Neural cell (in vitro differentiated cells): ENCODE results near the gene CSMD2. TPM values are rescaled to one million over a fixed set of nuclear protein-coding genes. Genes with fewer than 3 reads are reported as not detected.

Experiments
- H2AFZ ChIP-seq: fragments of 200-600, 300-800 bp; sonication (generic), shearing (Covaris generic); 2 replicates; pipeline ENCODE4 v1.6.0; 2014; ENCODE audit warnings: low read depth, mild to moderate bottlenecking, antibody characterized with exemption, low read length, moderate library complexity
- H3F3A ChIP-seq: fragments of 200-600 bp; shearing (Covaris generic); 2 replicates; pipeline ENCODE4 v1.6.1; 2016; ENCODE audit warnings: mild to moderate bottlenecking, moderate library complexity, mixed read lengths, antibody characterized with exemption, low read length; ENCODE audit not compliant: insufficient read depth, poor library complexity, severe bottlenecking
- H3K27ac ChIP-seq: fragments of 200-600, 300-800 bp; sonication (generic), shearing (Covaris generic); 2 replicates; pipeline ENCODE4 v1.5.1; 2014; ENCODE audit warnings: mild to moderate bottlenecking, low read length, moderate library complexity
- H3K27me3 ChIP-seq: fragments of 300-800, 200-600 bp; sonication (generic), shearing (Covaris generic); 2 replicates; pipeline ENCODE4 v1.6.0; 2014; ENCODE audit warnings: mild to moderate bottlenecking, low read depth, low read length, moderate library complexity; ENCODE audit not compliant: insufficient read depth
- H3K36me3 ChIP-seq: fragments of 300-800, 200-600 bp; sonication (generic), shearing (Covaris generic); 2 replicates; pipeline ENCODE4 v1.5.1; 2014; ENCODE audit warnings: mild to moderate bottlenecking, antibody characterized with exemption, low read length, moderate library complexity; ENCODE audit not compliant: insufficient read depth
- H3K4me2 ChIP-seq: fragments of 300-800, 200-600 bp; sonication (generic), shearing (Covaris generic); 2 replicates; pipeline ENCODE4 v1.6.0; 2014; ENCODE audit warnings: mild to moderate bottlenecking, low read length
- H3K4me3 ChIP-seq: fragments of 300-800, 200-600 bp; sonication (generic), shearing (Covaris generic); 2 replicates; pipeline ENCODE4 v1.5.1; 2014; ENCODE audit warnings: mild to moderate bottlenecking, low read length, moderate library complexity
- H3K79me2 ChIP-seq: fragments of 200-600 bp; shearing (Covaris generic); replicated peaks from 2 replicates; pipeline ENCODE4 v1.6.0; 2014; ENCODE audit warnings: mild to moderate bottlenecking, low read length, moderate library complexity; ENCODE audit not compliant: insufficient read depth
- H3K9ac ChIP-seq: fragments of 300-800, 200-600 bp; sonication (generic), shearing (Covaris generic); 2 replicates; pipeline ENCODE4 v1.6.1; 2016; ENCODE audit warnings: mild to moderate bottlenecking, low read length, mixed read lengths
- H3K9me2 ChIP-seq: fragments of 200-600 bp; shearing (Covaris generic); 2 replicates; pipeline ENCODE4 v1.6.1; 2016; ENCODE audit warnings: mild to moderate bottlenecking, low read length, mixed read lengths; ENCODE audit not compliant: insufficient read depth
- H3K9me3 ChIP-seq: fragments of 200-600, 300-800 bp; sonication (generic), shearing (Covaris generic); 2 replicates; pipeline ENCODE4 v1.6.1; 2016; ENCODE audit warnings: mild to moderate bottlenecking, mixed run types, low read length, moderate library complexity, mixed read lengths
- H4K20me1 ChIP-seq: fragments of 200-600 bp; shearing (Covaris generic); 2 replicates; pipeline ENCODE4 v1.6.1; 2016; ENCODE audit warnings: mild to moderate bottlenecking, mixed run types; ENCODE audit not compliant: insufficient read depth
- CTCF ChIP-seq: fragments of 450-650 bp; IDR thresholded peaks from 2 replicates; pipeline ENCODE4 v1.5.1; 2014; ENCODE audit warnings: antibody characterized with exemption, mild to moderate bottlenecking, moderate library complexity; ENCODE audit not compliant: poor library complexity, severe bottlenecking
- EP300 ChIP-seq: fragments of 450-650 bp; conservative IDR thresholded peaks from 2 replicates; pipeline ENCODE4 v1.6.1; 2014; ENCODE audit warnings: antibody characterized with exemption, mild to moderate bottlenecking, moderate library complexity; ENCODE audit not compliant: poor library complexity, severe bottlenecking
- EZH2 ChIP-seq: fragments of 200-600, 300-800 bp; shearing (Covaris generic), sonication (generic); IDR thresholded peaks from 2 replicates; pipeline ENCODE4 v1.6.1; 2014; ENCODE audit warnings: antibody characterized with exemption, low read length, borderline replicate concordance, mild to moderate bottlenecking; ENCODE audit not compliant: insufficient read depth, poor library complexity, severe bottlenecking
- MXI1 ChIP-seq: fragments of 450-650 bp; conservative IDR thresholded peaks from 2 replicates; pipeline ENCODE4 v1.6.1; 2014; ENCODE audit warnings: antibody characterized with exemption, mild to moderate bottlenecking; ENCODE audit not compliant: poor library complexity, severe bottlenecking
- POLR2AphosphoS5 ChIP-seq: IDR thresholded peaks from 2 replicates; pipeline ENCODE4 v1.6.1; 2012
- RAD21 ChIP-seq: fragments of 450-650 bp; conservative IDR thresholded peaks from 2 replicates; pipeline ENCODE4 v1.6.1; 2014; ENCODE audit warnings: antibody characterized with exemption, mild to moderate bottlenecking, moderate library complexity
- REST ChIP-seq: IDR thresholded peaks from 2 replicates; pipeline ENCODE4 v1.6.1; 2012; ENCODE audit warnings: borderline replicate concordance
- SMC3 ChIP-seq: fragments of 450-650 bp; conservative IDR thresholded peaks from 2 replicates; pipeline ENCODE4 v1.6.1; 2014; ENCODE audit warnings: antibody characterized with exemption, mild to moderate bottlenecking, moderate library complexity; ENCODE audit not compliant: poor library complexity
- TAF1 ChIP-seq: IDR thresholded peaks from 2 replicates; pipeline ENCODE4 v1.6.1; 2012; ENCODE audit warnings: low read depth
- polyA plus RNA-seq: library from polyadenylated mRNA; depleted of rRNA; stranded (reverse); fragments of >200 nt; gene quantifications from 2 replicates; pipeline ENCODE4 v1.2.3, GENCODE V29; 2014

Gene CSMD2
- polyA plus RNA-seq, 1 donor from 2014 or later: 9.6 TPM

DNA sequence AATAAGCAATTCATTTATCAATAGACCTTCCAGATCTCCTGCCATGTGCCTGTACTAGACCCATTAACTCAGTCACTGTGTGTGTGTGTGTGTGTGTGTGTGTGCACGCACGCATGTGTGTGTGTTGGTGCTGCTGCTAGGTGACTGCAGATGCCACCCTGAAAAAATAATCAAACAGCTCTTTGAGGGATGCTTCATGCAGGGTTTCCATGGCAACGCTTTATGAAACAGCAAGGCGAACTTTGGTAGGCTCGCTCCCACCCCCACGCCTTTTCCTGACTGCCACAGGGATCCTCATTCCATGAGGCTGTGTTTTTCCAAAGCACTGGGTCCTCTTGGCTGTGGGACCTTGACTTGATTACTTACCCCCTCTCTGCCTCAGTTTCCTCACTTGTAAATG, 207.2 kb downstream of the CSMD2 start:
- Histone ChIP-seq H3K36me3 (no peaks in the 10 kb centered on the region), H3K9ac (peak overlapping the region; percentile 18), H3F3A (no peaks in the 10 kb centered on the region), H4K20me1 (no peaks in the 10 kb centered on the region), H2AFZ (no peak overlapping the region), H3K9me2 (no peaks in the 10 kb centered on the region), H3K27me3 (no peaks in the 10 kb centered on the region), H3K9me3 (no peaks in the 10 kb centered on the region), H3K27ac (peak overlapping the region; percentile 67), H3K4me2 (no peak overlapping the region), H3K4me3 (peak overlapping the region; percentile 40), H3K79me2 (no peaks in the 10 kb centered on the region)
- TF ChIP-seq SMC3: peak; percentile 41
- TF ChIP-seq EZH2: no peak
- peak; percentile 55 for TF ChIP-seq POLR2AphosphoS5
- TF ChIP-seq RAD21: peak; percentile 34
- no peak for TF ChIP-seq CTCF
- TF ChIP-seq REST: peak; percentile 81
- TF ChIP-seq EP300: peak; percentile 91
- TF ChIP-seq TAF1: no peak
- peak; percentile 74 for TF ChIP-seq MXI1

- Histone ChIP-seq H4K20me1 (no peaks in the 10 kb centered on the region), H3K9me2 (no peaks in the 10 kb centered on the region), H3K9ac (no peak overlapping the region), H3K36me3 (no peaks in the 10 kb centered on the region), H3K79me2 (no peaks in the 10 kb centered on the region), H3F3A (no peaks in the 10 kb centered on the region), H3K4me3 (no peak overlapping the region), H3K4me2 (no peak overlapping the region), H3K27ac (no peak overlapping the region), H3K9me3 (no peaks in the 10 kb centered on the region), H2AFZ (no peak overlapping the region), H3K27me3 (no peaks in the 10 kb centered on the region)
- TF ChIP-seq POLR2AphosphoS5 (no peak), CTCF (no peak), REST (no peak), TAF1 (no peak), RAD21 (no peak), EZH2 (no peak), MXI1 (no peak), SMC3 (no peak), EP300 (no peak)
These were observed 209.9 kb downstream of the CSMD2 start for GRCh38 chr1:33955096-33955495.
